ENCODE data around the gene GBF1. TPM values are rescaled to one million over a fixed set of nuclear protein-coding genes. Genes with fewer than 3 reads are reported as not detected.

GBF1 gene
- total and polyA plus RNA-seq, 2 donors from 2014 or later: 14.4 to 53.3 TPM

GRCh38 chr10:102418622-102419268, 173.4 kb downstream of the GBF1 start, which contains the start of gene PSD:
TSS of gene PSD (minus strand) at chr10:102418785. CDS start at chr10:102417038, 1,747 bp downstream.
- Histone ChIP-seq H3K27ac (ENCODE audit: low read depth in 2 of 2, low read length in 2 of 2) (no peak within 1 kb of the TSS), H3K4me1 (ENCODE audit: control insufficient read depth in 2 of 3, insufficient read depth in 2 of 3, low read depth in 1 of 3, low read length in 3 of 3) (peaks cover 0 to 27% (median 11%) of the 10 kb centered on the region in 3 donors), H3K27me3 (ENCODE audit: control insufficient read depth, insufficient read depth, low read length) (peaks cover 3% of the 10 kb centered on the region), H3K36me3 (ENCODE audit: control insufficient read depth in 2 of 3, insufficient read depth in 3 of 3, low read length in 3 of 3) (peaks cover 0 to 5% (median 0%) of the 10 kb centered on the region in 3 donors), H3K9me3 (ENCODE audit: control insufficient read depth in 2 of 3, insufficient read depth in 1 of 3, low read length in 3 of 3) (no peaks in the 10 kb centered on the region), H3K9ac (ENCODE audit: low read length in 3 of 3) (peak within 1 kb of the TSS in 1 of 3 donors; percentile 53), H3K4me3 (ENCODE audit: low read length in 3 of 3) (peak within 1 kb of the TSS; percentile 78 to 98 (median 96))
- intact Hi-C loops (cut with DNase I): no loop called here
- DNase-seq: peak in 2 of 5 donors; percentile 28 to 72
- TF ChIP-seq, protein P1, sequence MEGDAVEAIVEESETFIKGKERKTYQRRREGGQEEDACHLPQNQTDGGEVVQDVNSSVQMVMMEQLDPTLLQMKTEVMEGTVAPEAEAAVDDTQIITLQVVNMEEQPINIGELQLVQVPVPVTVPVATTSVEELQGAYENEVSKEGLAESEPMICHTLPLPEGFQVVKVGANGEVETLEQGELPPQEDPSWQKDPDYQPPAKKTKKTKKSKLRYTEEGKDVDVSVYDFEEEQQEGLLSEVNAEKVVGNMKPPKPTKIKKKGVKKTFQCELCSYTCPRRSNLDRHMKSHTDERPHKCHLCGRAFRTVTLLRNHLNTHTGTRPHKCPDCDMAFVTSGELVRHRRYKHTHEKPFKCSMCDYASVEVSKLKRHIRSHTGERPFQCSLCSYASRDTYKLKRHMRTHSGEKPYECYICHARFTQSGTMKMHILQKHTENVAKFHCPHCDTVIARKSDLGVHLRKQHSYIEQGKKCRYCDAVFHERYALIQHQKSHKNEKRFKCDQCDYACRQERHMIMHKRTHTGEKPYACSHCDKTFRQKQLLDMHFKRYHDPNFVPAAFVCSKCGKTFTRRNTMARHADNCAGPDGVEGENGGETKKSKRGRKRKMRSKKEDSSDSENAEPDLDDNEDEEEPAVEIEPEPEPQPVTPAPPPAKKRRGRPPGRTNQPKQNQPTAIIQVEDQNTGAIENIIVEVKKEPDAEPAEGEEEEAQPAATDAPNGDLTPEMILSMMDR (IDR thresholded peaks at IDR 0.05; ENCODE audit: borderline replicate concordance, extremely low read depth, insufficient read depth): no peak
- no peak for FAIRE-seq

DNA sequence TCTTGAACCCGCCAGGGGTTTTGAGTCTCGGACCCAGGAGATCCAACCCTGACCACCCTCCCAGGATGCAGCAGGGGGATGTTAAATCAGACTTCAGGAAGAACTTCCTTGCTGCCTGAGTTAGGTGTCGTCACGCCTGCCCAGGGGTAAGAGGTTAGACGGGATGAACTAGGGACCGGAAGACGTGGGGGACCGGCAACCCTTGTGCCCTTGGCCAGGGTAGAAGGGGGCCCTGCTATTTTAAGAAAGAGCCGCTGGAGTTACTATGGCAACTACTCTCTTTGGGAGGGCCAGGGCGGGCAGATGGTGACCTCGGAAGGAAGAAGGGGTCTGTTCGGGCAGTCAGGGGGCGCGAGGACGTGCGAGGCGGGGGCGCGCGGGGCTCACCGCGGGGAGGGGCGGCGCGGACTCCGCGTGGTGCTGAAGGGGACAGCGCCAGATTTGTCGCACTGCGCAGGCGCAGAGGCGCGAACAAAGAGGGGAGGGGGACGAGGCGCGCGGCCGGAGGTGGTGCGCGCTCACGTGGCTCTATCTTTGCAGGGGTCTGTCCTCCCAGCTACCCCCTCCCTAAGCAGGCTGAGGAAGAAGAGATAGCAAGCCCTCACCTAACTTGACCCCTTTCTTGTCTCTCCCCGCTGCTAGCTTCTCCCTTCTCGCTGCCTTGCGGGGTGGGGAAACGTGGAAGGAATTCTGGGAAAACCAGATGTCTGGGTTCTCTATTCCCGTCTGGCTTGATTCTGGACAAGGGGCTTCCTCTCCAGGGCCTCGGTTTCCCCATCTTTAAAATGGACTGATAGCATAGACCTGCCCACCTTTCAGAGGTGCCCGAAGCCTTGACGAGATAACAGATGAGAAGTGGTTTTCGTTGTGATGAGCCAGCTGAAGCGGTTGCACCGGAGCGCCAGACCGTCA, 174.2 kb downstream of the GBF1 start:
- H3K9ac ChIP-seq (ENCODE audit: low read length in 3 of 3): peak overlapping the region in 1 of 3 donors; percentile 53
- peaks cover 0 to 29% (median 11%) of the 10 kb centered on the region in 3 donors for H3K4me1 ChIP-seq (ENCODE audit: control insufficient read depth in 2 of 3, insufficient read depth in 2 of 3, low read depth in 1 of 3, low read length in 3 of 3)
- peaks cover 3% of the 10 kb centered on the region for H3K27me3 ChIP-seq (ENCODE audit: control insufficient read depth, insufficient read depth, low read length)
- peak overlapping the region; percentile 78 to 98 (median 96) for H3K4me3 ChIP-seq (ENCODE audit: low read length in 3 of 3)
- intact Hi-C loops (cut with DNase I): no loop called here
- peaks cover 0 to 10% (median 0%) of the 10 kb centered on the region in 3 donors for H3K36me3 ChIP-seq (ENCODE audit: control insufficient read depth in 2 of 3, insufficient read depth in 3 of 3, low read length in 3 of 3)
- DNase-seq (peak in 4 of 5 donors; percentile 60 to 87 (median 72)), FAIRE-seq (no peak)
- TF ChIP-seq, protein P1 (IDR thresholded peaks at IDR 0.05; ENCODE audit: borderline replicate concordance, extremely low read depth, insufficient read depth): no peak
- no peaks in the 10 kb centered on the region for H3K9me3 ChIP-seq (ENCODE audit: control insufficient read depth in 2 of 3, insufficient read depth in 1 of 3, low read length in 3 of 3)
- no peak overlapping the region for H3K27ac ChIP-seq (ENCODE audit: low read depth in 2 of 2, low read length in 2 of 2)

DNA sequence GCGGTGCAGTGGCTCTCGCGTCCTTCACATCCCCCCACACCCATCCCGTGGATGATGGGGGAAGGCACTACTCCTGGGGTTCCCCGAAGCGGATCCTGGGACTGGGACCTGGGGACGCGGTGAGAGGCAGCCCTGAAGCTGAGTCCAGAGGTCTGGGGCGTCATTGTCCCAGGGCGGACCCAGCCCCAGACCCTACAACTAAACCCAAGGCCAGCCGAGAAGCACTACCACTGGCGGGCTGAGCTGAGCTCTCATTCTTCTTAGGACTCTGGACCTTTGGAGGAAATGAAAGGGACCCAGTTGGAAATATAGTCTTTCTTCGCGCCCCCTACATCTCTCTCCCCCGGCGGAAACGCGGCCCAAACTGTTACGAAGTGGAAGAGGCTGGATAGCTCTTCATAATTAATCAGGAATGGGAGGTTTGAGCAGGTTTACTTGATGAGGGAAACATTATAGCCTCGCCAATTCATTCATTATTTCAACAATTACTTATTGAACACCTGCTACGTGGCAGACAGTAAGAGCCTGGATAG, 174.9 kb downstream of the GBF1 start:
- TF ChIP-seq, protein P1 (IDR thresholded peaks at IDR 0.05; ENCODE audit: borderline replicate concordance, extremely low read depth, insufficient read depth): no peak
- Histone ChIP-seq H3K4me3 (ENCODE audit: low read length in 3 of 3) (peak overlapping the region; percentile 78 to 98 (median 96)), H3K9me3 (ENCODE audit: control insufficient read depth in 2 of 3, insufficient read depth in 1 of 3, low read length in 3 of 3) (no peaks in the 10 kb centered on the region), H3K9ac (ENCODE audit: low read length in 3 of 3) (peak overlapping the region; percentile 63 to 95 (median 89)), H3K27me3 (ENCODE audit: control insufficient read depth, insufficient read depth, low read length) (peaks cover 3% of the 10 kb centered on the region), H3K27ac (ENCODE audit: low read depth in 2 of 2, low read length in 2 of 2) (peak overlapping the region; percentile 80 to 93), H3K4me1 (ENCODE audit: control insufficient read depth in 2 of 3, insufficient read depth in 2 of 3, low read depth in 1 of 3, low read length in 3 of 3) (peaks cover 0 to 29% (median 11%) of the 10 kb centered on the region in 3 donors), H3K36me3 (ENCODE audit: control insufficient read depth in 2 of 3, insufficient read depth in 3 of 3, low read length in 3 of 3) (peaks cover 0 to 11% (median 0%) of the 10 kb centered on the region in 3 donors)
- DNase-seq (peak in 1 of 5 donors; percentile 68), FAIRE-seq (no peak)
- intact Hi-C loops (cut with DNase I): no loop called here

Data from kidney (tissue), 14 donors.